ENCODE results near the gene MBD5.

MBD5 gene

GRCh38 chr2:148165975-148166374, 145.1 kb downstream of the MBD5 start:
- ChIA-PET POLR2A (ENCODE audit: low non-redundant PET) (no interaction called here), CTCF (interaction anchor here (0.7 kb wide), 1 partner anchor 1505 kb away, joined by 3 read pairs; no protein-coding TSS in a partner anchor)
- TF ChIP-seq CTCF (conservative IDR thresholded peaks at IDR 0.05; ENCODE audit: low read depth) = no peak
- DNase-seq (ENCODE audit: low spot score) = no peak
- no peak overlapping the region for H3K27ac ChIP-seq

GRCh38 chr2:148167241-148167766, 146.4 kb downstream of the MBD5 start:
- no peak for TF ChIP-seq CTCF (conservative IDR thresholded peaks at IDR 0.05; ENCODE audit: low read depth)
- CTCF ChIA-PET = no interaction called here
- DNase-seq (ENCODE audit: low spot score) = no peak
- no peak overlapping the region for H3K27ac ChIP-seq
- POLR2A ChIA-PET (ENCODE audit: low non-redundant PET) = no interaction called here

GRCh38 chr2:148167855-148168254, 147.0 kb downstream of the MBD5 start:
- POLR2A ChIA-PET (ENCODE audit: low non-redundant PET) = no interaction called here
- no peak overlapping the region for H3K27ac ChIP-seq
- CTCF ChIA-PET = no interaction called here
- no peak for DNase-seq (ENCODE audit: low spot score)
- no peak for TF ChIP-seq CTCF (conservative IDR thresholded peaks at IDR 0.05; ENCODE audit: low read depth)

- no peak for TF ChIP-seq CTCF (conservative IDR thresholded peaks at IDR 0.05; ENCODE audit: low read depth)
- CTCF ChIA-PET = no interaction called here
- POLR2A ChIA-PET (ENCODE audit: low non-redundant PET) = no interaction called here
- H3K27ac ChIP-seq = no peak overlapping the region
- no peak for DNase-seq (ENCODE audit: low spot score)
Measured at GRCh38 chr2:148172131-148172753, 151.4 kb downstream of the MBD5 start.

- DNase-seq (ENCODE audit: low spot score) = no peak
- H3K27ac ChIP-seq = no peak overlapping the region
- ChIA-PET CTCF (no interaction called here), POLR2A (ENCODE audit: low non-redundant PET) (no interaction called here)
- no peak for TF ChIP-seq CTCF (conservative IDR thresholded peaks at IDR 0.05; ENCODE audit: low read depth)
Measured at GRCh38 chr2:148173168-148173567, 152.3 kb downstream of the MBD5 start.

GRCh38 chr2:148177559-148177958, 156.7 kb downstream of the MBD5 start:
- POLR2A ChIA-PET (ENCODE audit: low non-redundant PET) = no interaction called here
- no peak for TF ChIP-seq CTCF (conservative IDR thresholded peaks at IDR 0.05; ENCODE audit: low read depth)
- no peak overlapping the region for H3K27ac ChIP-seq
- no peak for DNase-seq (ENCODE audit: low spot score)
- CTCF ChIA-PET = no interaction called here
